Lower leg skin (tissue), 3 donors: ENCODE results near the gene MPZL1.

ENCODE experiments used
- CTCF ChIP-seq, 3 donors: fragments of 450-650 bp; IDR thresholded peaks; one replicate each; pipeline ENCODE4 v1.5.1; 2016; ENCODE audit warnings: antibody characterized with exemption in 3 of 3, mild to moderate bottlenecking in 3 of 3, moderate library complexity in 2 of 3
- POLR2A ChIP-seq, 2 donors: fragments of 450-650 bp; IDR thresholded peaks; one replicate each; pipeline ENCODE4 v1.6.1; 2016 to 2017; ENCODE audit warnings: antibody characterized with exemption in 2 of 2, mild to moderate bottlenecking in 1 of 2, moderate library complexity in 1 of 2

DNA sequence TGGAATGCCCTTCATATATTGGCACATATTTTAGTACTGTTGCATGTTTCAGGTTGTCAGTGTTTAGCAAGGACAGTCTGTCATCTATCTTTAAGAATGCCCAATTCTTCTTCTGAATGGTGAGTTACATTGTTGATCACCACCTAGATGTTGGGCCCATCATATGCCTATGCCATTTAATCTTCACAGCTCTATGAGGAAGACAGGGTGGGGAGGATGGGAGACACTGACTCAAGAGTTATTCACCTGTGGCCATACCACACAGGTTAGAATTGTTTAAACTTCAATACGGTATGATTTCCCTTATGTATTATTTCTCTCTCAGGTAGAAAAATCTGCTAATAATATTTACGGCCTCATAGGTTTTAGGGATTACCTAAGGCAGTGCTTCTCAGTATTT lies 44.8 kb downstream of the MPZL1 start:
- no peak for TF ChIP-seq CTCF (IDR thresholded peaks at IDR 0.05)
- TF ChIP-seq POLR2A (IDR thresholded peaks at IDR 0.05) = no peak
